ENCODE data around the gene ZNF532.

DNA sequence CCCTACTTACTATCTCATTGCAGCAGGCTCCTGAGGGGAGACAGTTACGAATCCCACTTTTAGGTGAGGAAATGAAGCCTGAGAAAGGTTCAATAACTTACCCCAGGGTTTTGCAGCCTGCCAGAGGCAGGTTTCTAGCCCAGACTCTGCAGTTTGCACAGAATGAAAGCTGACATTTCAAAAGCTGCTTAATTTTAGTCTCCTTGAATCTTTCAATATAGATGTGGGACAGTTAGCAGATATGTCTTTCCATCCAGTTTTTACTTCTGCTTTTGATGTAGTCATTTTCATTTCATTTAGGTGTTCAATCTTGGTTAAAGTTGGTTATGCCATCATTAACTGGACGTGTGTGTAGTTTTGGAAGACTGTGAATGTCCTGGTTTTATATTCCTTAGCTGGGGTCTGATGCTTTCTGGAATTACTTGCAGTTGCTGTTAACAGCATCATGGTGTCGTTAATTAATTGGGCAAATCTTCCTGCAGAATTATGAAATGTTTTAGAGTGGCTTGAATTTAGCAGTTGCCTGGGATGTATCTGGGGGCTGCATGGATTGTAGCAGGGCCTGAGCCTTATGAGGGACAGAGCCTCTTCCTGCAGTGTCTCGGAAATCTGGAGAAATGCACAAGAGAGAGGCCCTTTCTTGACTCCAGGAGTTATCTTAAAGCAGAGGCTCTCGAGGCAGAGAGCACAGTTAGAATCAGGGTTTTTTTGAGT is 100.8 kb downstream of the ZNF532 start:
- TF ChIP-seq, protein P1, sequence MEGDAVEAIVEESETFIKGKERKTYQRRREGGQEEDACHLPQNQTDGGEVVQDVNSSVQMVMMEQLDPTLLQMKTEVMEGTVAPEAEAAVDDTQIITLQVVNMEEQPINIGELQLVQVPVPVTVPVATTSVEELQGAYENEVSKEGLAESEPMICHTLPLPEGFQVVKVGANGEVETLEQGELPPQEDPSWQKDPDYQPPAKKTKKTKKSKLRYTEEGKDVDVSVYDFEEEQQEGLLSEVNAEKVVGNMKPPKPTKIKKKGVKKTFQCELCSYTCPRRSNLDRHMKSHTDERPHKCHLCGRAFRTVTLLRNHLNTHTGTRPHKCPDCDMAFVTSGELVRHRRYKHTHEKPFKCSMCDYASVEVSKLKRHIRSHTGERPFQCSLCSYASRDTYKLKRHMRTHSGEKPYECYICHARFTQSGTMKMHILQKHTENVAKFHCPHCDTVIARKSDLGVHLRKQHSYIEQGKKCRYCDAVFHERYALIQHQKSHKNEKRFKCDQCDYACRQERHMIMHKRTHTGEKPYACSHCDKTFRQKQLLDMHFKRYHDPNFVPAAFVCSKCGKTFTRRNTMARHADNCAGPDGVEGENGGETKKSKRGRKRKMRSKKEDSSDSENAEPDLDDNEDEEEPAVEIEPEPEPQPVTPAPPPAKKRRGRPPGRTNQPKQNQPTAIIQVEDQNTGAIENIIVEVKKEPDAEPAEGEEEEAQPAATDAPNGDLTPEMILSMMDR (IDR thresholded peaks at IDR 0.05) = no peak
- TF ChIP-seq ZFX (IDR thresholded peaks at IDR 0.05; ENCODE audit: borderline replicate concordance) = no peak
